NCI-H2196 treated with DMSO at 0.1 percent for 48 hours (cell line): Measurements from ENCODE around the gene CDKN2C.
A peak's percentile ranks its signal among the peaks of the same experiment; 100 is the strongest.
"Not testable (repeated sequence)": the region's sequence is repeated elsewhere in the genome, so short reads cannot be mapped to it uniquely, and the experiment has no call there.

ENCODE experiments used
- DNase-seq: peaks from one replicate; lab custom pipeline; 2025; ENCODE audit not compliant: unreplicated experiment; lab: John Stamatoyannopoulos, UW

Gene CDKN2C

DNA sequence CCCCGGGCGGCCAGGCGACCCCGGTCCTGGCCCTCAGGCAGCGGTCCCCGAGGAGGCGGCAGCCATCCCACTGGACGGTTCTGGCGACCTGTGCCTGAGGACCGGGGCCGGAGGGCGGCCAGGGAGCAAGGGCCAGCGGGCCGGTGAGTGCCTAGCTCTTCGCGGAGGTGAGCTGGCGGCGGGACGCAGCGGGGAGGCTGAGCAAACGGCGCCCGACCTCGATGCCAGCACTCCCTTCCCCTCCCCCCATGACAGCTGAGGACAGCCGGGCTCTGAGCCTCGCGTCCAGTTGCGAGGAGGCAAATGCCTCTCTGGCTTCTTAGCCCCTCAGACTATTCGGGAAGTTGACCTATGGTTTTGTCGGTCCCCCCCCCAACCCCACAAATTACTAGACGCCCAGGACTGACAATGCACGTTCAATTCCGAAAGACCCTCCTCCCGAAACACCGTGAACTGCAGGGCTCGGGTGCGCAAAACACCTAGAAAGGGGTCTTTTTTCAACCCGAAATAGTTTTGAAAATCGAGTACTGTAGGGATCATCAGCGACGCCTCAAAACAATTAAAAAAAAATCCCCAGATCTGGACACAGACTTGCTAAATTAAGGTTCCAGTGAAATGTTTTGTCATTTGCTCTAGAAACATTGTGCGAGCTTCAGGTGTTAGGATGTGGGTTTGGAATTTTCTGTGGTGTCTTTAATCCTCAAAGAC lies 8.3 kb downstream of the CDKN2C start:
- DNase-seq: peak; percentile 70

DNA sequence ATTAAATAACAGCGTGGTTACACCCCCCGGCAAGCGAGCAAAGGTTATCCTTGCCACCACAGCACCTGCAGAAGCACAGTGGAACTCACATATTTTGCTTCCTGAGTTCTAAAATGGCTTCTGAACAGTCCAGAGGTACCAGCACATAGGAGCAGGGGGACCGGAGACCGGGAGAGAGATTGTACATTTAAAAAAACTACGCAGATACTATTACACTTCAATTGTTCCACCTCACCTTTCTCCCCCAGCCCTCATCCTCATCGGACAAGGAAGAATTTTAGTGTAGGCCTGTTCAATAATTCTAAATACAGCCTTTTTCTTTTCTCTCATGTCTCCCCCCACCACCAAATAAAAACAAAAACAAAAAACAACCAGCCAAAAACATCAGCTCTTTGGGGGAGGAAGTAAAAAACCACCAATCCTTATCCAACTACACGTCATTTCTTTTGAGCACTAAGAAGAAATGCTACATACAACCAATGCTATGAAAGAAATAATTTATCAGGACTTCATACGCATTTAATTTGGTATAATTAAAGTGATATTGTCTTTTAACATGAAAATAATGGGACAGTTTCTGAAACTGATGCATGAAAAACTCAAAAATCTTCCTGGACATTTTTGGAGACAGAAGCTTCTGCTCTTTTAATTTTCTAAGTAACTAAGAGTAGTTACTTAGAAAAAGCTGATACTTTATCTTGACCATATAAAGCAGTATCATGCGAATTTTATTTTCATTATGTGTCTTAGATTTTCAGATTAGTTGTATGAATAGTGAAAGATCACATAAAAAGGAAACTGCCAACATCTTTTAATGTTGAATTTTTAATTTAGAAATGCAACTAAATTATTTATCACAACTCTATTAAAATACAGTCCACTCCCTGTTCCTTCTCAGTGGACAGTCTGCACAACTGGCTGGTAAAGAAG lies 9.1 kb downstream of the CDKN2C start:
- peak; percentile 46 for DNase-seq

DNA sequence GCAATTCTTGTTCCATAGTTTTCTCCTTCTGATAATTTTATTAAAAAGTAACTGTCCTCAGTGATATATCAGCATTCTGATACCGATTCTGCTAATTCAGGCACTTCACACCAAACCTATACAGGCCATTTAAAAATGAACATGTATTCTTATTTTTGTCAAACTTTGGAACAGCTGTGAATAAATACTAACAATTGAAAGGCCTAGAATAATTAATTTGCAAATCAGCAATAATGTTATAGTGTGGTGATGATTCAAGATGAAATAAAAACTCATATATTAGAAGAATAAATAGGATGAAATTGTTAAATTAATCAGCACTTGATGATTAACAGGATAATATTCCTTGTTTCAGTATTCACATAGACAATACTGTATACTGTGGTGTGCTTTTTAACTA lies 9.9 kb downstream of the CDKN2C start:
- DNase-seq: no peak

DNA sequence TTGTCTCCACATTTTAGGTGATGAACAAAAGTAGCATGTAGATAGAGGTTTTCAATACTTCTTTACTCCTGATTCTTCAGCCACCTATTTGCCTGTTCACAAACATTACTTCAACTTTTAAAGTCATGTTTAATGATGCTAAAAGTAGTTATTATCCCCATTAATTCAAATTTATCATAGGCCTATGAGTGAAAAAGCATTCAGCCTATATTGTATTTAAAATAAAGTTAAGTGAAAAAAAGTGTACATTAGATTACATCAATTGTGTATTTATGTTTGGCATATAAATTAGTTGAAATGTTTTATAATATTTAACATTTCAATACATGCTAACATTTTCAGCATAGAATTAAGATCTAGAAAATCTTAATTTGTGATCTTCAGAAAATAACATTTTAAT lies 10.5 kb downstream of the CDKN2C start:
- DNase-seq: no peak

DNA sequence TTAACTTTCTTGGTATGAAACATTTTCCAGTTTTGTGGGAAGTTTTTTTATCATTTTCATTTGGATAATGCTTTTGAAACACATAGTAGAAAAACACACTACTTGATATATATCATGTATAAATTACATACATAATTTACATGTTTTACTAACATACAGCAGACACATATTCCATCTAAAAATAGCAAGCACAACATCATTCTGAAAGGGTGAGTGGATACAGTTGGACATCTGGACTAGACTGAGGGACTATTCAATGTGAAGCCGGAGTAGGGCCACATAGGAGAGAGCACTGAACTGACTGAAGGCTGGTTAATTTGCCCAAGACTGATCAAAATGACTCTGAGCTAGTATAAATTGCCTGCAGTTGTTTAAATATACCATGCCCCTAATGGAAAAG lies 11.7 kb downstream of the CDKN2C start:
- peak; percentile 34 for DNase-seq

DNA sequence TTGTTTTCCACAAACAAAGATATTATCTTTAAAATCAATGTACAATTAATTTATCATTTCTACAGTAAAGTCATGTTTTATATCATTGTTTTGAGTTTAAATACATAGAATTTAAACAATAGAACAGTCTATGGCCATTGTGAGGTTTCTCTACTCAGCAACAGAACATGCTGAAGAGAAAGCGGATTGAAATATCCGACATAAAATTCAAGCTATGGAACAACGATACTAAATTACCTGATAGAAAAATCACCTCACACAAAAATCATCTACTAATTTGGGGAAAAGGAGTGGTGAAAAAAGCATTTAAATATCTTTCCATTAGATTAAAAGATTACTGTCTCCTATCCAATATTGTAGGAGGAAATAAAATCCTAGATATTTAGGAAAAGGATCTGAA lies 12.6 kb downstream of the CDKN2C start:
- DNase-seq: no peak

DNA sequence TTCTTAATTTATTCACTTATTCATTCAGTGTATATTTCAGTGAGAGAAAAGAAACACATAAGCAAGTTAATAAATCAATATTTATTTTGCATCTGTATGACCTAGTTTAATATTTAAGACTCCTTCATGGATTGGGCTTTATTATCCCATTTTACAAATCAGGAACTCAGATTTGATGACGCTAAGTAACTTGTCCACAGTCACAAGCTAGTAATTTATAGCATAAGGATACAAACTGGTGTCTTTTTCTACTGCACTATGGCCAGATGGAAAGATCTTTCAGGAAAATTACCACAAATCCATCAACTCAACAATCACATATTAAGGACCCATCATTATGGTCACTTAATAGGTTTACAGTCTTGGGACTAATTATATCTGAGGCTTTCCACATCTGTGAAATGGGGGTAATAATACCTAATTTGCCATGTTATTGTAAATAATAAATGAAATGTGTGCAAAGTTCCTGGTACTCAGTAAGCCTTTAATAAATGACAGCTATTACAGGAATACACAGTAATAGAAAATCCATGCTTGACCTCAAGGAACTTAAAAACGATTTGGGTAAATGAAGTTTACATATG lies 13.3 kb downstream of the CDKN2C start:
- no peak for DNase-seq

DNA sequence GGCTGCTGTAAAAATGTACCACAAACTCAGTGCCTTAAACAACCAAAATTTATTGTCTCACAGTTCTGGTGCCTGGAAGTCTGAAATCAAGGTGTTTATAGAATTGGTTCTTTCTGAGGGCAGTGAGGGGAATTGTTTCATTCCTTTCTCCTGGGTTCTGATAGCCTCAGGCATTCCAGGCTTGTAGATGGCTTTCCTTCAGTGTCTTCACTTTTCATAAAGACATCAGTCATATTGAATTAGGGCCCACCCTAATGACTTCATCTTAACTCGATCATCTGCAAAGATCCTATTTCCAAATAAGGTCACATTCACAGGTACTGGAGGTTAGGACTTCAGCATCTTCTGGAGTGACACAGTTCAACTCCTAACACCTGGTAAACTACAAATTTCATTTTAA lies 15.0 kb downstream of the CDKN2C start:
- DNase-seq: no peak

DNA sequence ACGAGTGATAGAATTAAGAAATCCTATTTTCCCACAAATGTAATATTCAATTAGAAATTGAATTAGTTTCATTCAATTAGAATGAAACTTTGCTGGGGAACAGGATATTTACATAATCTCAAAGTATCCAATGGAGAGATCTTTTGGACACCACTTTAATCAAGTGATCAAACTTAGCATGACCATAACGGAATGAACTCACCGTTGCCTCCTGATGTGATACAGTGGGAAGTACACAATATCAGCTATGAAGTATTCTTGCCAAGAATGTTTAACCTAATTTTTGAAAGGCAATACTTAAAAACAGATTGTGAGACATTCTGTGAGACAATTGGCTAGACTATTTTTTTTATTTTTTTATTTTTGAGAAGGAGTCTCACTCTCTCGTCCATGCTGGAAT lies 16.6 kb downstream of the CDKN2C start:
- no peak for DNase-seq

DNA sequence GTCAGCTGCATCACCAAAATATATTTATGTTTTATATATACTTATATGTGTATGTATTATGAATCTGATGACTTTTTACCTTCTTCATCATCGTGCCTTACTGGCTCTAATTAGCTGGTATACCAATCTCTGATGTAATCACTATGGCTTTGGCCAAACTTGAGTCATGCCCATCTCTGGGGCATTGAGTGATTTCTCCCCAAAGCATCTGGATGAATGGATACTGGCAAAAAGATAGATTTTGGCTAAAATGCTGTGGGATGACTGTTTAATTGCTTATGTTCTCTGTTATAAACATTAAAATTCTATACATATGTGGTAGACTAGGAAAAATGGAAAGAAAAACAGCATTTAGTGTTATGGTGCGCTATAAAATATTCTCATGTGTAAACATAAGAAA lies 19.6 kb downstream of the CDKN2C start:
- no peak for DNase-seq

DNA sequence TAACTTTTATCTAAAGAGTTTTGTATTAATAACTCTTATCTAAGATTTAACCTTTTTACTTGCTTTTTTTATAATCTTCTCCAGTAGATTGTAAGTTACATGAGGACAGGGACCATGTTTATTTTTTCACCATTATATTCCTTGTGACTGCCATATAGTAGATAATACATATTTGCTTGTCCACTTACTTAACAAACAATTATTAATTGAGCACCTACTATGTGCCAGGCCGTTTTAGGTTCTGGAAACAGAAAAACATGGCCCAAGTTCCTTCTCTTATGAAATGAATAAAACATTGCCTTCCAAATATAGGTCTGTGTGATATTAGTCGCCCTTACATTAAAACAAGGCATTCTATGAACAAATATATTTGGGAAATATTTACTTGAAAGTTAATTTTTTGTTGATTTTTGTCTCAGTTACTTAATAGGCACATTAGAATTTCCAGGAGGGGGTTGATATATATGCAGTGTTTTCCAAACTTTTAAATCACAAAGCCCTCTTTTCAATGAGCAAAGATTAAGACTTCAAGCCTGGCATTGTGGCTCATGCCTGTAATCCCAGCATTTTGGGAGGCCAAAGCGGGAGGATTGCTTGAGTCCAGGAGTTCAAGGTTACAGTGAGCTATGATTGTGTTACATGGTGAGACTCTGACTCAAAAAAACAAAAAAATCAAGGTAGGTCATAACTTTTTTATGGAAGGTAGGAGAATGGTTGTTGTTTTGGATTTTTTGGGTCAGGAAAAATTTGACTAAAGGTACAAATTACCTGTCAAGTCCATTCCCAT lies 22.7 kb downstream of the CDKN2C start:
- no peak for DNase-seq

DNA sequence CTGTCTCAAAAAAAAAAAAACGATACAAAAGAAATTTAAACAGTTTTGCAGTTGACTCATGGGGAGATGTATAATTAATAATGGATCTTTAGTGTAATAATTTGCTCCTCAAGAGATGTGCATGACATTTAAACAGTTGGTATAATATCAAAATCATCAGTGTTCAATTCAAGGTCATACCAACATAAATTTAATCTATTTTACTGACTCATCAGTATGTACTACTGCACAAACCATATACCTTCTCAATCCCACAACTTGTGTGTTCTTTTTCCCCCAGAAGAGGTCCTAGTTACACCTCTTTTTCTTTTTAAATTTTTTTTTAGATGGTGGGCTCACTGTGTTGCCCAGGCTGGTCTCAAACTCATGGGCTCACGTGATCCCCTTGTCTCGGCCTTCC lies 23.6 kb downstream of the CDKN2C start:
- DNase-seq: no peak

DNA sequence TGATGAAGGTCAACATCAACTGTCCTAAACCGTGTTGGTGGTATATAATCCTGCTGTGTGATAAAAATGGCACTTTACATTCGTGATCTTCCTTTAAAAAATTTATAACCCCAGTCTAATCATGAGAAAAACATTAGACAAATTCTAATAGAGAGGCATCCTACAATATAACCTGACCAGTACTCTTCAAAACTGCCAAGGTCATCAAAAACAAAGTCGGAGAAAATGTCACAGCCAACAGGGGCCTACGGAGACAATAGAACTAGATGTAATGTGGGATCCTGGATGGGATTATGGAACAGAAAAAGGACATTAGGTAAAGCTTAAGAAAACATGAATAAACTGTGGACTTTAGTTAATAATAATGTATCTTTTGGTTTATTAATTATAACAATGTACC lies 25.0 kb downstream of the CDKN2C start:
- DNase-seq: no peak

DNA sequence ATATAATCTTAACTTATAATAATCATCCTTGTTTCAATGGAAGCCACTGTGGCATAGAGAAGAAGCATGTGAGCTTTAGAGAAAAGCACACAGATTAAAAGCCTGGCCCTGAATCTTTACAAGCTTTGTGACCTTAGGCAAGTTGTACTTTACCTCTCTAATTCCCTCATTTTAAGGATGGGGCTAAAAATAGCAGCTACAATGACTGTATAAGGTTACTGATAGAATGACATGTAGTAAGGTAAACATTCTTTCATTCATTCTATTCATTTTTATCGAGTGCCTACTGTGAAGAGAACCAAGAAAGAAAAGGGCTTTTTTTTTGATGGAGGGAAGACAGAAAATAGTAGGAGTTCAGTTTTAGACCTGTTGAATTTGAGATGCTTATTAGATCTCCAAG lies 25.6 kb downstream of the CDKN2C start:
- no peak for DNase-seq

DNA sequence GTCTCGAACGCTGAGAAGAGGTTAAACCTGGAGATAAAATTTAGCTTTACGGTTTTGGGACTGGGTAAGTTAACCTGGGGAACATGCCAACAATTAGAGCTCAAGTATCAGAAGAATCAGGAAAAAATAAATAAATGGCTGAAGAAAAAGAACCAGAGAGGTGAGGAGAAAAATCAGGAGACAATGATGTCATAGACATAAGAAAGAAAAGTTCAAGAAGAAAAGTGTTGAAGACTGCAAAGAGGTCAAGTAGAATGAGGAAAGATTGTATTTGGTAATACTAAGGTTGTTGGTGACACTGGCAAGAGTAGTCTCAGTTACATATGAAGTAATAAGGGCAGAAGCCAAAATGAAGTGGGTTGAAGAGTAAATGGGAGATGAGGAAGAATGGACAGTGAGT lies 26.0 kb downstream of the CDKN2C start:
- no peak for DNase-seq

DNA sequence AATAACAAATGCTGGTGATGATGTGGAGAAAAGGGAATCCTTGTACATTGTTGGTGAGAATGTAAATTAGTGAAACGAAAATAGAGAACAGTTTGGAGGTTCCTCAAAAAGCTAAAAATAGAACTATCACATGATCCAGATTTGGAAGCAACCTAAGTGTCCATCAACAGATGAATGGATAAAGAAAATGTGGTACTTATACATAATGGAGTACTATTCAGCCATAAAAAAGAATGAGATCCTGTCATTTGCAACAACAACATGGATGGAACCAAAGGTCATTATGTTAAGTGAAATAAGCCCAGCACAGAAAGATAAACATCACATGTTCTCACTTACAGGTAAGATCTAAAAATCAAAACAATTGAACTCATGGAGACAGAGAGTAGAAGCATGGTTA lies 29.3 kb downstream of the CDKN2C start:
- DNase-seq: not testable (repeated sequence)

DNA sequence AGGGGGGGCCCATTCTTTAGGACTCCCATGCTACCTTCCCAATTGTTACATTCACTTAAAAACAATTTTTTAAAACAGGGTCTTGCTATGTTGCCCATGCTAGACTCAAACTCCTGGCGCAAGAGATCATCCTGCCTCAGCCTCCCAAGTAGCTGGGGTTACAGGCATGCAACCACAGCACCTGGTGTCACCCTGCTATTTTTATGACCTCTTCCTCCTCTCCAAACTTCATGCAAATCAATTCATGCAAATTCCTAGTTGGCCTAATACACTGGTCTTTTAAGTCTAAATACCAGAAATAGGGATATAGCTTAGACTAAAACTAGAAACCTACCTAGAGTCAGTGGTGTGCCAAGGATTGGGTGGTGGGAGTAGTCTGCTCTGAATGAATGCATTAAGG lies 30.1 kb downstream of the CDKN2C start:
- DNase-seq: no peak

DNA sequence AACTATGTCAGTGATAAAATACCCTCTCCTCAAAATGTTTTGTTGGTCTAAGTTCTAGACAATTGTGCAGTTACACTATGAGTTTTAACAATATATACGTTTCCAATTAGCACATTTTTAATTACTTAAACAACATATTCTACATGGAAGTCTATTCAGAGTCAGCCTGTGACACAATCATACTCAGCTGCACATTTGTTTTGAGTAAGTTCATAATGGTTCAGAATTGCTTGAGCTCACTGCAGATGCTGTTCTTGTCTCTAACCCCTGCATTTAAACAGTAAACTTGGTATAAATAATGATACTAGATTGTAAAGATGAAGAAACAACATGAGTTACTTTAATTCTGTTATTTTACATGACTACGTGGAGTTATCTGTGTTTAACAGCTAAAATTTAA lies 30.6 kb downstream of the CDKN2C start:
- DNase-seq: no peak

DNA sequence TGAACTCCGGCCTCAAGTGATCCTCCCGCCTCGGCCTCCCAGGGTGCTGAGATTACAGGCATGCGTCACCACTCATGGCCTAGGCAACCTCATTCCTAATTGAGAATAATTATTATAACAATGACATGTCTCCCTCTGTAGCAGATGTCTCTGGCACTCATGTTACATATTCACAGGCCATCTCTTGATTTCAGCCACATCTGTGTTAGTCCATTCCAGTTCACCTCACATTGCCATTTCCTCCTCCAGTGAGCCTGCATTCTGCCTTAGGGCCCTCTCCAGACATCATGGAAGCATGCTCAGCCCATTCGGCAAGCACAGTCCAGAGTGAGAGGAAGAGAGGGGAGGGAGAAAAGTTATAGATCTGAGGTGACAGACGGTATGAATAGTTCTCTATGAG lies 32.5 kb downstream of the CDKN2C start:
- DNase-seq: no peak

DNA sequence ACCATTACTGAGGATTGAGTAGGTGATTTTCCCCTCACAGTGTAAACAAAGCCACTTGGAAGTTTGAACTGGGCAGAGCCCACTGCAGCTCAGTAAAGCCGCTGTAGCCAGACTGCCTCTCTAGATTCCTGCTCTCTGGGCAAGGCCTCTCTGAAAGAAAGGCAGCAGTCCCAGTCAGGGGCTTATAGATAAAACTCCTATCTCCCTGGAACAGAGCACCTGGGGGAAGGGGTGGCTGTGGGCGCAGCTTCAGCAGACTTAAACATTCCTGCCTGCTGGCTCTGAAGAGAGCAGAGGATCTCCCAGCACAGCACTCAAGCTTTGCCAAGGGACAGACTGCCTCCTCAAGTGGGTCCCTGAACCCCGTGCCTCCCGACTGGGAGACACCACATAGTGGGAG lies 35.5 kb downstream of the CDKN2C start:
- not testable (repeated sequence) for DNase-seq

DNA sequence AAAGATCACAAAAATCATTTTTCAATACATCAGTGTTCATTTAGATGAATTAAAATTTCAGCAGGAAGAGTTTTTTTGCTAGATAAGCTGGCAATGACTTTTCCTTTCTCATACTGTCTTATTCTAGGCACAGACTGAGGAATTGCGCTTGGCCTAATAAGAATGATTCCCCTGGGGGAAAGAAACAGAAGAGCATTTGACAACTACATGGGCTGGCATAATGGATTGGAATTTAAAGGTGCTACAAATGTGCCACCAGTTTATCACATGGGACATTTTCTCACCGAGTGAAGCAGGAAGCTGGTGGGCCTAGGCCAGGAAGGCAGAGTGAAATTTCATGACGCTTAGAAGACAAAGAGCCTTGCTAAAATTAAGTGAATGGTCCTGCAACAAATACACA lies 39.3 kb downstream of the CDKN2C start:
- no peak for DNase-seq
